Activated B cell treated with CpG ODN at 0.5 μM for 24 hours (primary cell): ENCODE data around the gene PLXNA4. TPM values are rescaled to one million over a fixed set of nuclear protein-coding genes. Genes with fewer than 3 reads are reported as not detected.
A peak's percentile ranks its signal among the peaks of the same experiment; 100 is the strongest.

Experiments used
- ATAC-seq: fragments of 200-7000 bp; cut with Tn5 transposase; one replicate; pipeline ENCODE4 v1.10.0; 2021; ENCODE audit warnings: low read depth, mild to moderate bottlenecking, moderate library complexity
- CTCF ChIA-PET: fragments of 350-600 bp; sonication (Branson Sonifier 250); formaldehyde crosslinking; loops from one replicate; lab custom pipeline; 2021; ENCODE audit warnings: antibody characterized with exemption; lab: Charles Lee
- POLR2A ChIA-PET: fragments of 350-600 bp; sonication (Branson Sonifier 250); formaldehyde crosslinking; loops from one replicate; lab custom pipeline; 2021; ENCODE audit warnings: antibody characterized with exemption; lab: Charles Lee
- DNase-seq: peaks from one replicate; pipeline ENCODE4 v3.0.0; 2022
- H3K27ac Mint-ChIP-seq: one replicate; pipeline ENCODE4 v1.8.0; 2020; ENCODE audit warnings: mixed read lengths
- H3K27me3 Mint-ChIP-seq: one replicate; pipeline ENCODE4 v1.8.0; 2021; ENCODE audit warnings: mixed read lengths
- H3K36me3 Mint-ChIP-seq: one replicate; pipeline ENCODE4 v1.8.0; 2021; ENCODE audit warnings: low read depth, mixed read lengths
- H3K4me1 Mint-ChIP-seq: one replicate; pipeline ENCODE4 v1.8.0; 2021; ENCODE audit warnings: mixed read lengths
- H3K4me3 Mint-ChIP-seq: one replicate; pipeline ENCODE4 v1.8.0; 2020; ENCODE audit warnings: mild to moderate bottlenecking, mixed read lengths
- H3K9me3 Mint-ChIP-seq: one replicate; pipeline ENCODE4 v1.8.0; 2020; ENCODE audit warnings: mixed read lengths
- intact Hi-C: fragments of 100-400 bp; cut with micrococcal nuclease; formaldehyde crosslinking; loops from one replicate; pipeline ENCODE4 v1.15.1; 2024
- total RNA-seq: library from RNA; stranded (reverse); gene quantifications from 2 replicates; pipeline ENCODE4 v1.2.3, GENCODE V29; 2022
- TF ChIP-seq, protein P1 (sequence below): fragments of 200-600 bp; IDR thresholded peaks from one replicate; pipeline ENCODE4 v1.8.0; 2022; ENCODE audit warnings: antibody characterized with exemption, mild to moderate bottlenecking

Gene PLXNA4
- total RNA-seq, 1 donor from 2014 or later, result not detected

DNA sequence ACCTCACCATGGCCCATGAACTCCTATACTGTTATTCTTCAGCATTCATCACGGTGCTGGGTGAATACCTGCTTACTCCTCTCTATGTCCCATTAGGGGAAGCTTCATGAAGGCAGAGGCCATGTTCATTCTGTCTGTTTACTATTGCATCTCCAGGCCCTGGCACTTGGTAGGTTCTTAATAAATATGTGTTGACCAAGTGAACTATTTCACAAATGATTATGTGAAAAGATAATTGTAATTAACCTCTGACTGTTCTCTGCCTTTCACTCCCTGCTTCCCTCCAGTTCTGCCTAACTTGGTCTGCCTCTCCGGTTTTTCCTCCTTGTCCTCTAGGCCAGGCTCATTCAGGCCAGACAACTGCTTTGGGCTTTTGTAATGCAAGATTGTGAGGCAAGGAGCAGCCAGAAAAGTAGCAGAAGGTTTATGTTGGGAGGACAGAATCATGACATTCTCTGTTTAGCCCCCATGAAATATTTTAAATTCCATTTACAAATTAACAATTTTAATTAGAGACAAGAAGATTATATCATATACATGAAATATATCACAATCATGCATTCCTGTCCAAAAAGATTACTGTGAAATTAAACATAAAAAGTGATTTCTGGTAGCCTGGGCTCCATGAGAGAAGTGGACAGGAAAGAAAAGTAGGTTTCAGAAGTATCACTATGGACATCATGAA, 42.1 kb upstream of the PLXNA4 start:
- POLR2A ChIA-PET, result no interaction called here
- no peaks in the 10 kb centered on the region for H3K36me3 Mint-ChIP-seq
- no peaks in the 10 kb centered on the region for H3K9me3 Mint-ChIP-seq
- H3K27ac Mint-ChIP-seq, result no peak overlapping the region
- TF ChIP-seq, protein P1, sequence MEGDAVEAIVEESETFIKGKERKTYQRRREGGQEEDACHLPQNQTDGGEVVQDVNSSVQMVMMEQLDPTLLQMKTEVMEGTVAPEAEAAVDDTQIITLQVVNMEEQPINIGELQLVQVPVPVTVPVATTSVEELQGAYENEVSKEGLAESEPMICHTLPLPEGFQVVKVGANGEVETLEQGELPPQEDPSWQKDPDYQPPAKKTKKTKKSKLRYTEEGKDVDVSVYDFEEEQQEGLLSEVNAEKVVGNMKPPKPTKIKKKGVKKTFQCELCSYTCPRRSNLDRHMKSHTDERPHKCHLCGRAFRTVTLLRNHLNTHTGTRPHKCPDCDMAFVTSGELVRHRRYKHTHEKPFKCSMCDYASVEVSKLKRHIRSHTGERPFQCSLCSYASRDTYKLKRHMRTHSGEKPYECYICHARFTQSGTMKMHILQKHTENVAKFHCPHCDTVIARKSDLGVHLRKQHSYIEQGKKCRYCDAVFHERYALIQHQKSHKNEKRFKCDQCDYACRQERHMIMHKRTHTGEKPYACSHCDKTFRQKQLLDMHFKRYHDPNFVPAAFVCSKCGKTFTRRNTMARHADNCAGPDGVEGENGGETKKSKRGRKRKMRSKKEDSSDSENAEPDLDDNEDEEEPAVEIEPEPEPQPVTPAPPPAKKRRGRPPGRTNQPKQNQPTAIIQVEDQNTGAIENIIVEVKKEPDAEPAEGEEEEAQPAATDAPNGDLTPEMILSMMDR, result no peak
- intact Hi-C loops, result no loop called here
- no peak for DNase-seq
- ATAC-seq, result no peak
- CTCF ChIA-PET, result no interaction called here
- H3K4me3 Mint-ChIP-seq, result no peak overlapping the region
- peaks cover 10% of the 10 kb centered on the region for H3K4me1 Mint-ChIP-seq
- peaks cover 12% of the 10 kb centered on the region for H3K27me3 Mint-ChIP-seq

- POLR2A ChIA-PET, result no interaction called here
- CTCF ChIA-PET, result no interaction called here
- Mint-ChIP-seq H3K27ac (no peak overlapping the region), H3K36me3 (no peaks in the 10 kb centered on the region), H3K4me1 (peaks cover 10% of the 10 kb centered on the region), H3K27me3 (peaks cover 18% of the 10 kb centered on the region), H3K4me3 (peak overlapping the region; percentile 49), H3K9me3 (no peaks in the 10 kb centered on the region)
- DNase-seq, result no peak
- ATAC-seq, result no peak
- TF ChIP-seq, protein P1, result no peak
- intact Hi-C loops, result no loop called here
Measured at GRCh38 chr7:132614428-132615318, 38.4 kb upstream of the PLXNA4 start.

- Mint-ChIP-seq H3K4me1 (peaks cover 10% of the 10 kb centered on the region), H3K27ac (no peak overlapping the region), H3K4me3 (no peak overlapping the region), H3K27me3 (peaks cover 18% of the 10 kb centered on the region), H3K36me3 (no peaks in the 10 kb centered on the region), H3K9me3 (no peaks in the 10 kb centered on the region)
- POLR2A ChIA-PET, result no interaction called here
- TF ChIP-seq, protein P1, result no peak
- intact Hi-C loops, result no loop called here
- ATAC-seq (no peak), DNase-seq (no peak)
- CTCF ChIA-PET, result no interaction called here
Measured at GRCh38 chr7:132613737-132614136, 37.5 kb upstream of the PLXNA4 start.

GRCh38 chr7:132610995-132611394, 34.7 kb upstream of the PLXNA4 start:
- CTCF ChIA-PET, result interaction anchor here (0.9 kb wide), 1 partner anchor 9 kb away, joined by 3 read pairs; no protein-coding TSS in a partner anchor
- H3K9me3 Mint-ChIP-seq, result no peaks in the 10 kb centered on the region

More at GRCh38 chr7:132610995-132611394, 34.7 kb upstream of the PLXNA4 start:
- Mint-ChIP-seq H3K27ac (no peak overlapping the region), H3K4me3 (no peak overlapping the region), H3K27me3 (peaks cover 17% of the 10 kb centered on the region), H3K36me3 (no peaks in the 10 kb centered on the region), H3K4me1 (peaks cover 10% of the 10 kb centered on the region)
- TF ChIP-seq, protein P1, result no peak
- DNase-seq, result no peak
- no peak for ATAC-seq
- POLR2A ChIA-PET, result no interaction called here
- intact Hi-C loops, result no loop called here
